Small intestine (tissue), 7 donors: ENCODE data around the gene LRFN4. TPM values are rescaled to one million over a fixed set of nuclear protein-coding genes. Genes with fewer than 3 reads are reported as not detected.

ENCODE experiments used
- DNase-seq, 2 donors: peaks; one replicate each; pipeline versions ENCODE4 v3.0.0 to v3.0.0-alpha.2; 2013
- FAIRE-seq: peaks from 2 replicates; lab custom pipeline; 2012; peaks lifted over from hg19 to GRCh38; lab: Jason Lieb, UNC
- H3K27ac ChIP-seq, 3 donors: one replicate each; pipeline ENCODE4 v1.5.1; 2013; ENCODE audit warnings: low read length in 2 of 3, mild to moderate bottlenecking in 2 of 3, control low read depth in 1 of 3, inconsistent platforms in 1 of 3, low read depth in 1 of 3, moderate library complexity in 1 of 3
- H3K27me3 ChIP-seq, 3 donors: one replicate each; pipeline ENCODE4 v1.6.1; 2013; ENCODE audit warnings: low read length in 3 of 3, inconsistent platforms in 1 of 3; ENCODE audit not compliant: control insufficient read depth in 3 of 3, insufficient read depth in 3 of 3
- H3K36me3 ChIP-seq, 3 donors: one replicate each; pipeline ENCODE4 v1.6.1; 2013; ENCODE audit warnings: low read length in 3 of 3, inconsistent platforms in 1 of 3, low read depth in 1 of 3, mild to moderate bottlenecking in 1 of 3, moderate library complexity in 1 of 3; ENCODE audit not compliant: control insufficient read depth in 3 of 3, insufficient read depth in 2 of 3
- H3K4me1 ChIP-seq, 3 donors: one replicate each; pipeline ENCODE4 v1.6.1; 2013; ENCODE audit warnings: low read length in 2 of 3, inconsistent platforms in 1 of 3, low read depth in 1 of 3, mild to moderate bottlenecking in 1 of 3, moderate library complexity in 1 of 3; ENCODE audit not compliant: control insufficient read depth in 3 of 3, insufficient read depth in 2 of 3
- H3K4me3 ChIP-seq, 3 donors: one replicate each; pipeline ENCODE4 v1.5.1; 2013; ENCODE audit warnings: low read length in 3 of 3, control low read depth in 1 of 3, inconsistent platforms in 1 of 3, low read depth in 1 of 3, mild to moderate bottlenecking in 1 of 3, moderate library complexity in 1 of 3
- H3K9me3 ChIP-seq, 2 donors: one replicate each; pipeline ENCODE4 v1.6.1; 2013; ENCODE audit warnings: low read depth in 1 of 2, low read length in 1 of 2; ENCODE audit not compliant: control insufficient read depth in 2 of 2, insufficient read depth in 1 of 2
- WGBS, 3 donors: extraction: QIAGEN DNeasy Blood & Tissue Kit; methylation state at CpG; one replicate each; pipeline ENCODE4 v1.1.7; 2013; 5-methylcytosine and 5-hydroxymethylcytosine counted together
- polyA plus RNA-seq, 4 donors: library from polyadenylated mRNA; stranded (reverse) in 3 of 4; unstranded in 1 of 4; fragments of 200-250 nt in 3 of 4; fragments of 120-200 nt in 1 of 4; gene quantifications; one replicate each; pipeline versions ENCODE4 v1.2.1 to v1.2.3, GENCODE V29; 2013
- donor health status: healthy with polysubstance abuse.
- donor health status: control.
- donor health status: control.
- donor health status: Bipolar disorder and iron deficiency.
- donor health status: healthy.

Gene LRFN4
- polyA plus RNA-seq, 4 donors: 1.4 to 12.2 (median 6.2) TPM

DNA sequence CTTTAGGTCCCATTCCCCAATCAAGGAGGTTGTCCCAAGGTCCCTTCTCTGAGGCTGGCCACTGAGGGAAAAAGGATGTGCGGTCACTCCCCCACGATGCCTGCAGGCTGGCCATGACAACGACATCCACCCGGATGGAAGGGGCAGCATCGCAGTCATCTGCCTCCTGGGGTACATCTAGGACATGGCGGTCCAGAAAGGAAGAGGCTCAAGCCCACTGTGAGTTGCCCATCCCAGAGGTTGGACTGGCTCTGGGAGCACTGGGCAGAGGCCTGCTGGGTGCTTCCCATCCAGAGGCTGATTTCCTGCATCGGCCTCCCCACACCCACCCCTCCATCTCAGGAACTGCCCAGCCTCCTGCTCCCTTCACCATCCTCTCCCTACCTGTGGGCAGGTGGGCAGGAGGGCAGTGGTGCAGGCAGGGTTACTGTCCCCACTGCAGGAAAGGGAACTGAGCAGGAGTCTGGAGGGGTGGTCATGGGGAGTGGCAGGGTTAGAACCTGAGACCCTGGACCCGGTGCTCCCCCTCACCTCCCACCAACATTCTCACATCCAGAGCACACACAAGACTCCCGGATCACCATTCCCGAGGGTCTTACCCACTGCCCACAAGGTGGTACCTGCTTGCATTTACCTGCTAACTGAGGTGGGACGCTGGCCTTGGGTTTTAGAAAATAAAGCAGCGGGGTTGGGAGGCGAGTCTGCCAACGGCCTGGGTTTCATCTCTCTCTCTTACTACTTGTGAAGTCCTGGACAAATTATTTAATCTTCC is 9.2 kb upstream of the LRFN4 start:
- H3K27me3 ChIP-seq: no peaks in the 10 kb centered on the region
- no peak for FAIRE-seq
- WGBS, 3 donors: 87 to 90% (median 89%) methylated on average over 14 of the region's 14 CpGs
- H3K4me1 ChIP-seq: peaks cover 4 to 11% (median 7%) of the 10 kb centered on the region in 3 donors
- no peak for DNase-seq
- no peaks in the 10 kb centered on the region for H3K9me3 ChIP-seq
- H3K4me3 ChIP-seq: no peak overlapping the region
- no peak overlapping the region for H3K27ac ChIP-seq
- H3K36me3 ChIP-seq: peaks cover 0 to 80% (median 0%) of the 10 kb centered on the region in 3 donors

DNA sequence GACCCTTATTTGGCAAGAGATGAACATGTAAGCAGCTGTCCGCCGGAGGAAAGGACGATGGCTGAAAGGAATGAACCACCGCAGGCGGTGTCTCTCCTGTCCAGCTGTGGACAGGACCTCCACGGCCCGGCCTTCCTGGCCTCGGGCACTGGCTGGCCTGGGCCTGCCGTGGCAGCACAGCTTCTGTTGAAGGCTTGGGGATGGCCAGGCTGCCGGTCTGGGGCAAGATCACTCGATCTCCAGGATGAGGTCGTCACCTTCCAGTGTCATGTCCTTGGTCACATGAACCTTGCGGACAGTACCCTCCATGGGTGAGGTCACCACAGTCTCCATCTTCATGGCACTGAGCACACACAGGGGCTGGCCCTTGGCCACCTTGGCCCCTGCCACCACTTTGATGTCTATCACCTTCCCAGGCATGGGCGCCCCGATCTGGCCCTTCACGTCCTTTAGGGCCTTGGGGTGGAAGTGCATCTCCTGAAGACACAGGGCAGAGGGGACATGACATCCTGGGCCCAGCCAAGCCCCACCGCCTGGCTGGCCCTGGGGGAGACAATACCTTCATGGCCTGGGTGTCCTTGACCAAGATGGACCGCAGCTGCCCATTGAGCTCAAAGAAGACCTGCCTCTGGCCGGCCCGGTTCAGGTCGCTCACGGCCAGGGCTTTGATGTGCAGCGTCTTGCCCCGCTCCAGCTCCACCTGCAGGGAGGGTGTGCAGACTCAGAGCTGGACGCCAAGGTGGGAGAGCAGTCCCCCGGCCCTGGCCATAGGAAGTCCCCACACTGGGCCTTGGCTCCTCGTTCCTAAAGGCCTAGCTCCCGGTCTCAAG is 8.0 kb upstream of the LRFN4 start:
- Histone ChIP-seq H3K36me3 (peaks cover 0 to 79% (median 0%) of the 10 kb centered on the region in 3 donors), H3K4me3 (no peak overlapping the region), H3K4me1 (peaks cover 4 to 10% (median 6%) of the 10 kb centered on the region in 3 donors), H3K9me3 (no peaks in the 10 kb centered on the region), H3K27me3 (no peaks in the 10 kb centered on the region), H3K27ac (no peak overlapping the region)
- FAIRE-seq (no peak), DNase-seq (no peak)
- WGBS, 3 donors: 89 to 92% (median 91%) methylated on average over 28 of the region's 28 CpGs

DNA sequence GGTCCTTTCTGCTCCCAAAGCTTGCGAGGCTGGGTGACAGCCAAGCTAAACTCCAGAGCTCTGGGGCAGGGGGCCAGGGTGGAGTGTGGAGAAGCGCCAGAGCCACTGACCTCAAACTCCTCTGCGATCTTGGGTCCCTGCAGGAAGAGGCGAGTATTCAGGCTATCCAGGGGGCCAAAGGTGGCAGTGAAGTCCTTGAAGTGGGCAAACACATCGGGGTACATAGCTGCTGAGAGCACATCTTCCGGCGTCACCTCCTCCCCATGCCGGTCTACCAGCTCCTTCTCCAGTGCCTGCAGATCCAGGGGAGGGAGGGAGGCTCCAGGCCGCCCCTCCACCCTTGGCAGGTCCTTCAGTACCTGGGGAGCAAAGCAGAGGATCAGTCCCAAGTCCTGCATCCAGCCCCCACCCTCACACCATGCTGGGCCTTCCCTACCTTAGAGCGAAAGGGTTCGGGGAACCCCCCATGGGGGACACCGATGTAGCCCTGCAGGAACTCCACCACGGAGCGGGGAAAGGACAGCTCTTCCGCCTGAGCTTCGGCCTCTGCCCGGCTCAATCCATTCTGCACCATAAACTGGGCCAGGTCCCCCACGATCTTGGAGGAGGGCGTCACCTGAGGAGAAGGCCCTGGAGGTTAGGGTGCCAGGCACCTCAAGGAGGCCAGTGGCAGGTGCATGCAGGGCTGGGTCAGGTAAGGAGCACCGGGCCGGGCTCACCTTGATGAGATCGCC is 7.2 kb upstream of the LRFN4 start:
- Histone ChIP-seq H3K27me3 (no peaks in the 10 kb centered on the region), H3K27ac (no peak overlapping the region), H3K4me3 (no peak overlapping the region), H3K36me3 (peaks cover 0 to 74% (median 0%) of the 10 kb centered on the region in 3 donors), H3K4me1 (peaks cover 0 to 3% (median 0%) of the 10 kb centered on the region in 3 donors), H3K9me3 (no peaks in the 10 kb centered on the region)
- DNase-seq (no peak), FAIRE-seq (no peak)
- 89 to 90% (median 89%) methylated on average over 22 of the region's 22 CpGs for WGBS, 3 donors

DNA sequence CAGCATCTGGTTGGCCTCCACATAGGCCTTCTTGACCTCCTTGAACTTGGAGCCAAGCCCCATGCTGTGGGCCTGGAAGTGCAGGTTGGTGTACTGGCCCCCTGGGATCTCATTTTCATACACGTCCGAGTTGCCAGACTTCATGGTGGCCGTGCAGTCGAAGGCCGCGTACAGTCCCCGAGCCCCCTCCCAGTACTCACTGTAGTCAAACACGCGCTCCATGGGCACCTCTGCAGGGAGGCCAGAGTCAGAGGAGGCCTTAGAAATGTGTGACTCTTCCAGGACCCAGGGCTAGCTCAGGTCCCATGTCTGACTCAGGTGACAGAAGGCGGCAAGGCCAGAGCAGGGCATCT is 6.7 kb upstream of the LRFN4 start:
- H3K27ac ChIP-seq: no peak overlapping the region
- H3K4me1 ChIP-seq: peaks cover 0 to 3% (median 0%) of the 10 kb centered on the region in 3 donors
- 94 to 97% (median 96%) methylated on average over 10 of the region's 10 CpGs for WGBS, 3 donors
- H3K9me3 ChIP-seq: no peaks in the 10 kb centered on the region
- H3K4me3 ChIP-seq: no peak overlapping the region
- DNase-seq (no peak), FAIRE-seq (no peak)
- H3K27me3 ChIP-seq: no peaks in the 10 kb centered on the region
- peaks cover 0 to 69% (median 0%) of the 10 kb centered on the region in 3 donors for H3K36me3 ChIP-seq

DNA sequence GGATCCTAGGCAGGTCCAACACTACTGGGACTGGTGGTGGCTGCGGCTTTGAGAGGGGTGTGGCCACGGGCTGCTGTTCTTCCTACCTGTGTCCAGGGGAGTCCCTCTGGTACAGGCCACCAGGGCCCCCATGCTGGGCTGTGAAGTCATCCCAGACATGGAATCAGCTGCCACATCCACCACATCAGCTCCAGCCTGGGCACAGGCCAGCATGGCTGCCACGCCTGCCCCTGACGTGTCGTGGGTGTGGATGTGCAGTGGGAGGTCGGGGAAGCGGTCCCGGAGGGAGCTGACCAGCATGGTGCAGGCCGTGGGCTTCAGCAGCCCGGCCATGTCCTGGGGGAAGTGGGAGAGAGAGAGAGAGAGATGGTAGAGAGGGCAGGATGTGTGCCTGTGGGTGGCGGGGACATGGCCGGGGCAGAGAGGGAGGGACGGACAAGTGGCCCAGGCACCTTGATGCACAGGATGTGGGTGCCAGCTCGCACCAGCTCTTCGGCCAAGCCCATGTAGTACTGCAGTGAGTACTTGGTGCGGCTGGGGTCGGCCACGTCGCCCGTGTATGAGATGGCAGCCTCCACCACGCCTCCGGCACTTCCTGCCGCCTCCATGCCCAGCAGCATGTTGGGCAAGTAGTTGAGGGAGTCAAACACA is 6.2 kb upstream of the LRFN4 start:
- Histone ChIP-seq H3K27ac (no peak overlapping the region), H3K27me3 (no peaks in the 10 kb centered on the region), H3K4me1 (peaks cover 0 to 8% (median 0%) of the 10 kb centered on the region in 3 donors), H3K4me3 (no peak overlapping the region), H3K36me3 (peaks cover 0 to 64% (median 0%) of the 10 kb centered on the region in 3 donors), H3K9me3 (no peaks in the 10 kb centered on the region)
- FAIRE-seq (no peak), DNase-seq (no peak)
- WGBS, 3 donors: 85 to 92% (median 91%) methylated on average over 23 of the region's 23 CpGs

DNA sequence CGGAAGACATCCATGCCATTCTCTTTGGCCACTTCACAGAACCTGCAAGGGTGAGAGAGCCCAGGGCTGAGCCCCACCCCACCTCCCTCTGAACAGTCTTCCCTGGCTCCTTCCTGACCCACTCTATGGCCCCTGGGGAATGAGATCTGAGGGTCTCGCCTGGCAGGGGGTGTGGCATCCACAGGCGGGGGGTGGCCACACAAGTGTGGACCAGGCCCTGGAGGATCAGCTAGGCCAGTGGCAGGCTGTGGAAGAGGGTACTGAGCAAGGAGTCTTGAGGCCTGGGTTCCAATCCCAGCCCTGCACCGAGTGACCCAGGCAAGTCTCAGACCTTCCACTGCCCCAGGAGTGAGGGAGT is 5.6 kb upstream of the LRFN4 start:
- peaks cover 0 to 9% (median 0%) of the 10 kb centered on the region in 3 donors for H3K4me1 ChIP-seq
- WGBS, 3 donors: 85 to 91% (median 88%) methylated on average over 4 of the region's 4 CpGs
- FAIRE-seq: no peak
- no peaks in the 10 kb centered on the region for H3K27me3 ChIP-seq
- no peaks in the 10 kb centered on the region for H3K9me3 ChIP-seq
- no peak overlapping the region for H3K4me3 ChIP-seq
- no peak overlapping the region for H3K27ac ChIP-seq
- DNase-seq: no peak
- H3K36me3 ChIP-seq: peaks cover 0 to 59% (median 0%) of the 10 kb centered on the region in 3 donors

DNA sequence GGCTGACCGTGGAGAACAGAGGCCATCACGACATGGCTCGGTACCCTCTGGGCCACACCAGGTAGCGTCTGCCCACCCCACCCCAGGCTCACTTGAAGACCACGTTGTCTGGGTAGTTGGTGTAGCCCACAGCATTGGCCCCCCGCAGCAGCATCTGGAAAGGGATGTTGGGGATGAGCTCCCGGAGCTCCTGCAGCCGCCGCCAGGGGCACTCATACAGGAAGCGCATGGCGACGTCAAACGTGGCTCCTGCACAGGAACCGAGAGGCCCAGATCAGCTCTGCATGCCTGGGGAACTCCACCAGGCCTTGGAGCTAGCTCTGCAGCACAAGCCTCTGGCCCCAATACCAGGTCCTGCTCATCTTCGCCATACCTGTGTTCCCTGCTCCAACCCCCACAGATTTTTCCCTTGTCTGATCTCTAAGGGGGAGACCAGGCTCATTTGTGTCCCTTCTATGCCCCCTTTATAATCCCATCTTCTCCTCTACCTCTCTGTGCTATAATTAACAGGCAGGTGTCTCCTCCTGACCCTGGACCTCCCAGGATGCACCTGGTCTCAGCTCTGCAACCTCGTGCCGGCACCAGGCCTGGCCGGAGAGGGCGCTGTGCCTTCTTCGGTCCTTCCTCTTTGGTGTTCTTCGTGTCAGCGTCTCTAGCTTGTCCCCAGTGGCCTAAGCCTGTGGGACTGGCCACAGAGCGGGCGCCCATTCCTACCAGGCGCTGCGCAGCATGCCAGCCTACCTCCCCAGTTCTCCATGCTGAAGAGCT is 5.0 kb upstream of the LRFN4 start:
- no peak overlapping the region for H3K4me3 ChIP-seq
- H3K9me3 ChIP-seq: no peaks in the 10 kb centered on the region
- peaks cover 0 to 52% (median 0%) of the 10 kb centered on the region in 3 donors for H3K36me3 ChIP-seq
- FAIRE-seq (no peak), DNase-seq (no peak)
- WGBS, 3 donors: 61 to 69% (median 68%) methylated on average over 26 of the region's 26 CpGs
- peaks cover 0 to 9% (median 0%) of the 10 kb centered on the region in 3 donors for H3K4me1 ChIP-seq
- H3K27me3 ChIP-seq: no peaks in the 10 kb centered on the region
- H3K27ac ChIP-seq: no peak overlapping the region
